ENCODE measurements around the gene GALNT4.
A peak's percentile ranks its signal among the peaks of the same experiment; 100 is the strongest.

GALNT4 gene
- total RNA-seq: 0.44 to 2.4 (median 1.1) reads per million in 4 experiments

DNA sequence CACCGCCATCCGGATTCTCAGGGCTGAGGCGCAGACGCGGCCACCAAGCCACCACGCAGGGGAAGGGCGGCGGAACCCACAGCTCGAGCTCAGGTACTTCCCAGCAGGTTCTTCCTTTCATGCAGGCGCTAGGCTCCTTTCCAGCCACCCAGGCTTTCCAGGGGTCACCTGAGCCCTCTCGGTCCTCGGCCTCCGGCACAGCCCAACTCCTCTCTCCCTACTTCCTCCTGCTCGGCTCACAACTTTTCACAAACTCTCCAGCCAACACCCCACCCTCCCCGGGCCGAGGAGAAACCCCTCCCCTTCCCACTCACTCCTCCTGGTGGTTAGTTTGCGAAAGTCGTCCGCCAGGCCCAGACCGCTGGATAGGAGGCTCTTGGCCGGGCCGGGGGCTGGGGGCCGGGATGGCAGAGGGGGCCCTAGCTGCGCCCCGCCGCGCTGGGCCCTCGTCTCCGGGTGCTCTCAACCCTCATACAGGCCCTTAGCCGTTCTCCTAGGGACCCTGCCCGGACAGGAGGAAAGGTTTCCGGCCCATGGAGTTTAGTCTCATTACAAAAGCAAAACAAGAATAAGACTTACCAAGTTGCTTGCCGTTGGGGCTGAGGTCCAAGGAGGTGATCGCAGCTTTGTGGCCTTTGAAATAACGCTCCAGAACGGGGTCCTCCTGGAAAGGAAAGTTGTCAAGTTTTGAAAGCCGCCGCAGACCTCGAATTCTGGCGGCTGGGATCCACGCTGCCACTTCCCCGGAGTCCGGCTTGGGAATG, at the start of gene GALNT4:
TSS of gene GALNT4 (minus strand) at position 256 of the 764 bp plus-strand sequence. CDS start at position 9, 247 bp downstream.
- DNase-seq: peak; percentile 55

DNA sequence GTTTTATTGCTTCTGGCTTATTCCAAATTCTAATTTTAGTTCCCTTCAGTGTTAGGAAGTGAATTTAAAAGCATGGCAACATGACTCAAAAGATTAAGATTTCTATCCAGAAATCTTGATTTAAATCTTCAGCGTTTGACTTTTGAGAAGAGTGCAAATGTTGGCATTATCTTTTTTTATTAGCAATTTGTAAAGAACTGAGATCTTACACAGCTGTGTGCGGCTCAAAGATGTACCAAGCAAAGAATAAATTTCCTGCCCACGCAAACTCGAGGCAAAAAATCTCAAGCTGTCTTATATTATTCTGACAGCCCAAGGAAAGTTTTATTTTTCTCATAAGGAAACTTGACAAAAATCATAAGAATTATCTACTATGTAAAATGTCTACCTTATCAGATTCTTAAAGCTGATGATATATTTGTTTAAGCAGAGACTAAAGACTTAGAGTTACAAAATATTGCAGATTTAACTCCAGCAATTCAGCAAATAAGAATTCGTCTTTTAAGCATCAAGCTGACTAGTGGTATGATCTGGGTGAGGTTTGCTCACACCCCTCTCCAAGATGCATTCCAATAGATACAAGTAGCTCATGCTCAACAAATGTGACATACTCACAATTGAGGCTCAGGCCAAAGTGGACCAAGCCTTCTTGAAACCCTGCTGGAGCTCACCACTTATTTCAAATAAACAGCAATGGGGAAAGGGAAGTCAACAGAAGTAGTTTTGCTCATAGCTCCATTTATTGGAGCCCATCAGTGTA, 48.6 kb upstream of the GALNT4 start:
- no peak for DNase-seq

DNA sequence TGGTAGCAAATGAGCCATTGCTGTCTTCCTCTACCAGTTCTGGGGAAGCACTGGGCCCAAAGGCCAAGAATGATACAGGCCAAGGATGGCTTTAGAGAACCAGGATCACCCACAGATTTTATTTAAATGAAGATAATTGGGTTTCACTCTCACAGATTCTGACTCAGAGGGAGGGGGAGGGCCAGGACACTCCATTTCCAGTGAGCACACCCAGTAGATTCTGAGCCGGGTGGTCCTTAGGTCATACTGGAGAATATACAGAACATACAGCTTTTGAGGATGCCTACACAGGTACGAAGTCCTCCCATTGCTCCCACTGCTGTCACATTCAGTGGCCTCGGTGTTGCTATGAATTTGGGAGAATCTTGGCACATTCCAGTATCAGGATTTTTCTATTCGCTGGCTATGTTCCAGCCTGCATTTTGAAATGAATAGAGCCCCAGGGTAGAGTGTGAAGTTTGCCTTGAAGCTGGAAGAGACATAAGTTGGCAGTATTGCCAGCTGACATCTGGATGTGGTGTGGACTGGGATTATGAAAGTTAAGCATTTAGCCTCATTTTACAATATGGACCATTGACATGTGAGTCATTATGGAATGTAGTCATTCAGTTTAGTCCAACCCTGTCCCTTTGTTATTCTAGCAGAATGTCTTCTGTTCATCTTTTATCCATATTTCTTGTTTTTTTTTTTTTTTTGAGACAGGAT, 47.0 kb upstream of the GALNT4 start:
- no peak for DNase-seq

DNA sequence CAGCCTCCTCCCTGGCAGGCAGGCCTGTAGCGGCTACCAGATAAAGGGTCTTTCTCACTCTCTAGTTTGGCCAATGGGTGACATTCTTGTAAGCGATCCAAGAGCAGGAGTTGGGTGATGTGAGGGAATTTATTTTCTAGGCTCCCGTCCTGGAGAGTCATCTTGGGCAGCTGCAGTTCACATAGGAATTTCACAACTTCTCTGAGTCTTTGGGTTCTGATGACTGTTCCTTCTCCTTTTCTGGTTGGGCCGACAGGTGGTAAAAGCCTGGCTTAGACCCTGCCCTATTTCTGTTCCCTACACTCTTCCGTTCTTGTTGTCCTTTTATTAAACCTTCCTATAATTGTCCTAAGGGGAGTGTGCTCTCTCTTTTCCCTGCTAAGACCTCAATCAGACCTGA, 43.9 kb upstream of the GALNT4 start:
- DNase-seq: no peak

DNA sequence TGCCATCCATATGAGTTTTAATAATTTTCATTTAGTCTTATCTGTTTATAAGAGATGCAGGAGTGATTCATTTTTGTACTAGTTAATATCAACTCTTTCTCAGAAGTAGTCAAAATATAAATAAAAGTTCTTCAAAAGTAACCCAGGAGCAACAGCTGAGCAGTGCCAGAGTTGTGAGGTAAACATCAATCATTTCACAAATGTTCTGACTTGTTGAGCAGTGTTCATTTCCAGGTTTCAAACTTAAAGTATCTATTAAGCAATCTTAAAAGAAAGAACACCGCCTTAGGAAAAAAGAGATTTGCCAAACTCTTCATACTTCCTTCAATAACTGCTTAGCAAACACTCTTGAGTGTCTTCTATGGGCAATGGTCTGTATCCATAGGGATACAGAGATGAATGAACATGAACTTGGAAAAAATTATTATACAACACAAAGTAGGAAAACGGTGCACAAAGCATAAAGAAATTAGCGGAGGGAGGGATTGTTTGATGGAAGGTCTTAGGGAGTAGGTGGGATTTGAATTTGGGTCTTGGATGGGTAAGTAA, 43.2 kb upstream of the GALNT4 start:
- no peak for DNase-seq

DNA sequence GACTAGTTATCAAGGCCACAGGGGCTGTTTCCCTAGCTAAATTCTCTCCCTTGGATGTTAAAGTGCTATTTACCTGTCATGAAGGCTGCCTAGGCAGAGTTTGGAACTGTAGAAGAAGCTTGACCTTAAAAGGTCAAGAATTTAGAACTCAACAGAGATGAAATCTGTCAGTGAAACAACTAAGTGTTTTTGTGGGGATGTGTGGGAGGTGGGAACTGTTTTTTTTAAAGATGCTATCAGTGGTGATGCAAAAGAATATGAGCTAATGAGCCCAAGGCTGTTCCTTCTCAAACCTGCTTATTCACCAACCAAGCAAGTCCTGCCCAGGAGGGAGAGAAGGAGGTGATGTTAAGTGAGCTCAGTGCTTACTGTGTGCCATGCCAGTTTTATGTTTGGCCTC, 42.0 kb upstream of the GALNT4 start:
- no peak for DNase-seq

DNA sequence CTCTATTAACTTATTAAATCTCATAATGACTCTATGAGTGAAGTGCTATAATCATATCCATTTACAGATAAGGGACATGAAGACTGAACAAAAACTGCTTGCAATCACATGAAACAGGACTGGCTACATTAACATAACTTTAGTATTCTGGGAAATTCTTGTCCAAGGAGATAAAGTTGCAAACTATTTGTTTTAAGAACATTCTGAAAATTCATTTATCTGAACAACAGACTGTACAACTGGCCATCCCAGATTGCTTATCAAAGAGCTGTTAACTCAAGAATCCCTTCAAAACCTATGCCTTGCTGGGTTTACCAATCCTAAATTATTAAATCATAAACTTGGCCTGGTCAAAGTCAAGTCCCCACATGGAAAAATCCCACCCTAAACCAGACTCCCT, 40.4 kb upstream of the GALNT4 start:
- no peak for DNase-seq

DNA sequence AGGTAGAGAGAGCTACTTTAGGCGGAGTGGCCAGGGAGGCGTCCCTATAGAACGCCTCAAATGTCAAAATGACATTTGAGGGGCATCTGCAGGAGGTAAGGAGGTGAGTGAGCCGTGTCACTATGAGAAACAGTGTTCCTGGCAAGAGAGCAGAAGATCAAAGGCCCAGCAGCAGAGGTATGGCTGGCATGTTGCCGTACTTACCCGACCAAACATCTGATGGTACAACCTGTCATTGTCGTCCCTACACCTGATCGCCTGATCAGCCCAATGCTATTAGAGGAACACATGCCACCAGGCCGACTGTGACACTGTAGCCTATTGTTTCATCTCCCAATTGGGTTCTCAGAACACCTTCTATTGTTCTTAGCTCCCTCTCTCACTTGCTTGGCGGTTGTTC, 35.2 kb upstream of the GALNT4 start:
- DNase-seq: no peak

DNA sequence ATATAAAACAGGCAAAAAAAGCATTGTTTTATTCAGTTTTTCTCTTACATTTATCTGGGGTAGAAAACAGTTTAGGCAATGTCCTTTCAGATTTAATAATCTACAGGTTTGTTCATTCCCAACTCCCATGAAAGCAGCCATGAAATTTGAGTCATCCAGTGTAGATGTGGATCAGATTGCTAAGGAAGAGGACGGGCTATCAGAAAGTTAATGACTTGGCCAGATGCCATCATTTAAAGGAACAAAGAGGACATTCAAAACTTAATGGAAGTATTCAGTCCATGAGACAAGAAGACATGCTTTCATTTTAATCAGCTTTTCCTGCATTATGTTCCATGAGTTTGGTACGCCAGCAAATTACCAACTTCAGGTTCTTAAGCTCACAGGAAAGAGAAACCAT, 32.4 kb upstream of the GALNT4 start:
- no peak for DNase-seq

DNA sequence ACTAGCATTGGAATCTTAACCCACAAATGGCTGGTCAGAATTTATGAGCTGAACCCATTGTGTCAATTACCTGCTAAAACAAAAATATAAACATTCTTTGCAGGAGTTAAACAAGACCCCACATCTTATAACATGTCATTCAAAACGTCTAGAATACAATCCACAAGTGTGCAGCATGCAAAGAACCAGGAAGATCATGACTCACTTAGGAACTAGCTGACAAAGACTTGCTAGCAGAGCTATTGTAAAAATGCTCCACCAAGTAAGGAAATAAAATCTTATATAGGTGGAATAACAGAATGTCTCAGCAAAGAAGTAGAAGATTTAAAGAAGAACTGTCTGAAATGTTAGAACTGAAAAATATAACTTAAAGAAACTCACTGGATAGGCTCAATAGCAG, 27.8 kb upstream of the GALNT4 start:
- no peak for DNase-seq

DNA sequence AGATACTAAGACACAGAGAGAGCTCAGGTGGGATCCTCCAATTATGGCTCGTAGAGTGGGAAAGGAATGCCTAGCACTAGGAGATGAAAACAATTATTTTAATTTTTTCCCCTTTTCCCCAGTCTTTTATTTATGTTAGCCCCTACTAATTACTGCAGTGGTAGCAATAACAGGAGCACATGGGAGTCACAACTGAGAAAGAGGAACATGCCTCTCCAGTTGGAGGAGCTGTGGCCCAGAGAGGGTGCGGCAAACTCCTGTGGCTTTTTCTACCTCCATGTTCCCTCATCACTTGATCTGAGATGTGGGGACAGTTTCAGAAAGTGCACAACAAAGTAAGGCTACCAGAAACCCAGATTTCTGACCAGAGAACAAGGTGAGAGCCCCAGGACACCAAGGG, 27.2 kb upstream of the GALNT4 start:
- DNase-seq: no peak

DNA sequence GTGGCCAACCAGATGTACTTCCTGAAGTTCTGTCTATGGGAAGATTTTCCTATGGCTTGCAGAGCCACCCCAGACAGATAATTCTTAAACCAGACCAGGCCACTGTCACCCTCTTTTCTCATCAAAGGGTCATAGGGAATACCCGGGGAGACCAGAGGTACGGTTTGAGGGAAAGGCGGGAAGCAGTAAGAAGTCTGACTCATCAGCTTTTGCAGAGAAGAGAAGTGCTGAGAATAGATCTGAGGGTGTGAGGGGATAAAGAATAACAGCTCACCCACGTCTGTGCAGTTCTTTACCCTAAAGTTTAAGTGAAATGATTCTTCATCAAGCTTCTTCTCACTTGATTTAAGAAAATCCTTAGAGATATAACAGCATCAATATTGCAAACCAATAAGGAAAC, 22.5 kb upstream of the GALNT4 start:
- DNase-seq: no peak

DNA sequence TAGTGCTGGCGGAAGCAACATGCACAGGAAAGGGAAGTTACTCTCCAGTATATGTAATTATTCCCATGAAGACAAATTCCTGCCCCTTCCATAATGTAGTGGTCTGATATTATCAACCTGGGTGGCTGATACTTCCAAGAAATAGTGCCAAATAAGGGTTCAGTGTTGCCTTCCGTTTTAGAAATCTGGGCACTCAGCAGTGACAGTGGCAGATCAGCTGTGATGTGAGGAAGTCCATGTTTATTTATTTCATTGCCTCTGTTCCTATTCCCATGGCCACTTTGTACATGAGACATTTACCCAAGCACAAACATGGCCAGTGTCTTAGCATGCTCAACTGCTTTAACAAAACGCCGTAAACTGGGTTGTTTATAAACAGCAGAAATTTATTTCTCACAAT, 21.6 kb upstream of the GALNT4 start:
- DNase-seq: no peak

DNA sequence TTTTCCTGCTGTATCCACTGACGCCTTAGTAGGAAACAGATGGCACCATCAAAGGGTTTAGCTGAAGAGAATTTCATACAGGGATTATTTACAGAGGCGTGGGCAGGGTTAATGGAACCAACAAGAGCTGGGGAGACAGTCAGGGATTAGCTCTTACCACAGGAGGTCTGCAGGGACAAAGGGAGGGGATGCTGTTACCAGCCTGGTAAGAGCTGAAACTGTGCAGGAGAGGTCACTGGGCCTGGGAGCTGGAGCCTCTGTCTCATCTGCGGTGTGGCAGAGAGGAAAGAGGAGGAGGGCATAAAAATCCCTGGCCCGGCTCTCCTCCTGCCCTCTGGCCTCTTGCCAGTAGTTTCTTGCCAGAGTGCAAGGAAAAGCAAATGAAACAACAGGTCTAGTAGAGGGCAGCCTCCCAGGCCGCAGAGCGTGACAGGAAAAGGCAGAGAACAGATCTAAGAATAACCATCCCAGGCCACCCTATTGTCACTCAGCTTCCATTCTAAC, 20.1 kb upstream of the GALNT4 start:
- no peak for DNase-seq

DNA sequence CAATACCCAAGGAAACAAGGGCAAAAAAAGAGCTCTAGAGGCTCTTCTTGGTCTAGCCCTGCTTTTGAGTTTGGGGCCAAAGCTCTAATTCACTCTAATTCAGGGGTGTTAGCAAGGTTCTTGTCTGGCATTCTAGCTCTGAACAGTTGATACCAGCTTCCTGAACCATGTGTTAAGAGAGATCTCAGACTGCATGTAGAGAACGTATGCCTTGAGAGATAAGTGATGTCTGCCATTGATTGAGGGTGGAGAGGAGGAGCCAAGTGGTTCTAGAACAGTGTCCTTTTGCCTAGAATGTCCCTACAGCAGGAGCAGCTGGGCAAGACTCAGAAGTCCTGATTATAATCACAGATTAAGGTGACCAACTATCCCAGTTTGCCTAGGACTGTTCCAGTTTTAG, 19.4 kb upstream of the GALNT4 start:
- DNase-seq: no peak

DNA sequence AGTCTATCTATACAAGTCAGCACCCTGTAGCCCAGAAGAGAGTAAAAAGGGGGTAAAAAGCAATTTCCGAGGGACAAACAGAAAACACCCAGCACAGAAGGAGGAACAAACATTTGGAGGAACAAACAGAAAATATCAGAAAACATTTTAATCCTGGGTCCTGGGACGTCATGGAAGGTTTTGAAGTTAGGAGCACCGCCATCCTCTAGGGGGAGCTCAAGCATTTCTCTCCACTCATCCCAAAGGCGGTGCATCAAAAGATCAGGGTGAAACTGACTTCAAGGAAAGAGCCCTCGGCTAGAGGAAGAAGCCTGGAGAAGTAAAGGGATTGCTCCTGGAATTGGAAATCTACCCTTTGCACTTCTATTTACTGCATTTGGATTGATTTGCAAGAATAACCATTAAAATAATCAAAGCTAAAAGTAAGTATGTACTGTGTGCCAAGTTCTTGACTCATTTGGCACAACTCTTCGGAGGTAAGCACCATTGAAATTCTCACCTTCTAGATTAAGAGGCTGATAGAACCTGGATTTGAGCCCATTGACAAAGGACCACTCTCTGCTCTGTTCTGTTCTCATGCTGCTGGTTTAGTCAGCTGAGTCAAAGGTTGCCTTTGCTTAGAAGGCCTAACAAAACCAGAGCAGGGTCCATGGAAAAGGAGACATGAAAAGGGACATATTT, 18.5 kb upstream of the GALNT4 start:
- DNase-seq: peak; percentile 21

DNA sequence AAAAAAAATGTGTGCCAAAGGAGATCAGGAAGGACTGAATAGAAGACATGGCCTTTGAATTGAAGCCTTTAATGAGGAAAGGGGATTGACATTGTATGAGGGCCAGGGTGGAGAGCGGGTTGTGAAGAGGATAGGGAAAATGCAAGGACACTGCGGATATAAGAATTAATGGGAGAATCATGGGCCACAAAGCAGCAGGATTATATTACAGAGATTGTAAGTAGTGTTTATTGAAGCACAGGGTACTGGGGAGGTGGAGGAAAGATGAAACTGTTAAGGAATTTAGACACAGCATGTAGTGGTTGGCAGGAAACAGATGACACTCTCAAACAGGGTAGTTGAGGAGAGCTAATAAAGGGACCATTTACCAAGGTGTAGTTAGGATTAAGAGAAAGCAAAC, 17.6 kb upstream of the GALNT4 start:
- DNase-seq: no peak

DNA sequence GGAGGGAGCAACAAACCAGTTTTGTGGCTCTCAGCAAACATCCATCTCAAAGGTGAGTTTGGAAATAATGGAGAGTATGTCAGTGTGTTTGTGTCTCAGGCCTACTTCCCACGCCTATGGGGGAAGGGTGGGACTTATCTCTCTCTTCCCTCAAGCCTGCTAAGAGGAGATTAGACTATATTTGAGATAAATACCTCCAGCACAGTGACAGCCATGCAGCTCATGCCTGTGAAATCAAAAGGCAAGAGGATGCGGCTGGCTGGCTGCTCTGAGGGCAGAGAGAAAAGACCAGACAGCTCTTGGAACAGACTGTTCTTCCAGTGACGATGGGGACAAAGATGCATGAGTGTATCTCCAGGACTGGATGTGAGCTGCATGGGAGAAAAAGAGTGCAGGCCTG, 16.0 kb upstream of the GALNT4 start:
- DNase-seq: no peak

DNA sequence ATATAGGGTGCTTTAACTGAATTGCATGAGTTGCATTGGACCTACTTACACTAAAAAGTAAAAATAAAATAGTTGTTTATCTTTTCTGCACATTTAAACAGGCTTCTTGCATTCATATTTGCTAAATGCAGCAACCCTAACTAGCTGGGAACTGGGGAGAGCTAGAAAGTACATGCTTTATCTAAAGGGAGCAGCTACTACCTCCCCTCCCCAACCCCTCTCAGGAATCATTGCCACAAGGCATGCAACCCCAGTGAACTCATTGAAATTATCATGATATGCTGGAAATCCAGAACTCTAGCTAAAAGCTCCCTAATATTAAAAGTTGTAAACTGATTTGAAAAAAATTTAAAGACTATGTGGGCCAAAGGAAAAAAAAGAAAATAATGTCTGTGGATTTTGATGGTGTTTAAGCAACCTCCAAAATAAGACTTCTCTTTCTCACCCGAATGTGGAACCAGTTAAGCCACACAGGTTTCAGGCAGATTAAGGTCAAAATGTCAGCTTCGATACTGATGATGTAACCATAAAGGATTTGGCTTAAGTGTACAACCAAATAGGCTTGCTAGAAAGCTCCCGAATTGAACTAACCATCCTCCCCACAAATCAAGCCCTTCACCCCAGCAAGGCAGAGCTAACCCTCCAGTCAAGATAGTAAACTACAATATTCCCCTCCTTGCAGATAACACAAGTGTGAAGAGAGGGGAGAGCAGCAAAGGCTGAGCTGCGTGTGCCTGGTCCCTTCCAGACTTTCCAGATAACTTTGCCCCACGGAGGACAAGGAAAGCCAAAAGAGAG, 15.0 kb upstream of the GALNT4 start:
- no peak for DNase-seq

DNA sequence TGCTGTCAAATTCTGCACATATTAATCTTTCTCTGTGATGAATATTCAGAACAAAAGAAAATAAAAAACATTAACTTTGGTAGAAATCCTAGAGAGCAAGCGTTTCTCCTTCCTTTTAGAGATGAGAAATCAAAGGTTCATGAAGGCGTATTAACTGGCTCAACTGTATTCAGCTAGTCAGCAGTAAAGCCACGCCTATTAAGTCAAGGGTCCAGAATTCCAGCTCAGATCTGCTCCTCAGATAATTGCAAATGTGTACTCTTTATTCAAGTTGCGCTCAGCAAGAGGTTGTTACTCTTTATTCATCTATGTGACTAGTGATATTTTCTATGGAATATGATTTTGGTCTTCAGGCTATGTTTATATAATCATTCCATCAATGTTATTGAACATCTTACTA, 14.3 kb upstream of the GALNT4 start:
- DNase-seq: no peak

DNA sequence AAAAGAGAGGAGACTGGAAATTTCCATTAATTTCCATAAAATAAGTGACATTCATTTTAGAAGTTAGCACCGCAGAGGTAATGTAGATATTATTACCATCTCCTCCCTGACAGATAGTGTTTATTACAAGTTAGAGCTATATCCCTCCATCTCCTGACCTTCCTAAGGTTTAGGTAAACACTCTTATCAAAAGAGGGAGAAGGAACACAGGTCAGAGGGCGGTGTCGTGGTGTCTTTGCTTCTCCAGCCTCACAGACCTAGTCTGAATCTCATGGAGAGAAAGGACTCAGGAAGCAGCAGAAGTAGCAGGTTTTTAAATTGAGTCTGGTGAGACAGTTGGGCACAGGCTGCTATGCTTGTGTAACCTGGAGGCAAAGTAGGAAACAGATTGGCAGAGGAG, 12.8 kb upstream of the GALNT4 start:
- no peak for DNase-seq

DNA sequence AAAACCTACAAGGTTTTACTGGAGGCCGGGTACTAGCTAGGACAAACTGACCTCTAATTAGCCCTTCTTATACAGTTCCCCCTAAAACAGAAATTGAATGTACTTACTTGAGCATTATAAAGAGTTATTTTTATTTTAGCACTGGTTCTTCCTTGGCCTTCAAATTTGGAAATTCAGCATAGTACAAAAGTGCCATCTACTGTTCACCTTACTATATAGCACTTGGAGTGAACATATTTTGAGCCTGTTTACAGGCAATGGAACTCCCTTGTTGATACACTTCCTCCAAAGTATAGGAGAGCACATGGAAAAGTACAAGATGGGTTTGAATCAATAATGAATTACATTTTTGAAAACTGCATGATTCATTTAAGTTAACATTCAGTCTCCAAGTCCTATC, 5.1 kb upstream of the GALNT4 start:
- no peak for DNase-seq

All from effector CD8-positive, alpha-beta T cell (primary cell).